B cell (primary cell): ENCODE measurements around the gene EXOC3. TPM values are rescaled to one million over a fixed set of nuclear protein-coding genes. Genes with fewer than 3 reads are reported as not detected.

ENCODE experiments used
- ATAC-seq: fragments of 200-7000 bp; cut with Tn5 transposase; one replicate; pipeline ENCODE4 v1.10.0; 2021; ENCODE audit warnings: low read depth, mild to moderate bottlenecking, moderate number of reproducible peaks, moderate library complexity
- CTCF ChIA-PET: fragments of 350-600 bp; sonication (Branson Sonifier 250); formaldehyde crosslinking; loops from one replicate; lab custom pipeline; 2021; ENCODE audit warnings: antibody characterized with exemption, inconsistent platforms; lab: Charles Lee
- POLR2A ChIA-PET: fragments of 350-600 bp; sonication (Branson Sonifier 250); formaldehyde crosslinking; loops from one replicate; lab custom pipeline; 2021; ENCODE audit warnings: antibody characterized with exemption; lab: Charles Lee
- DNase-seq: peaks from one replicate; pipeline ENCODE4 v3.0.0; 2013
- H2AFZ ChIP-seq: 2 replicates; pipeline ENCODE4 v1.6.1; 2012; ENCODE audit warnings: mild to moderate bottlenecking, low read depth, low read length; ENCODE audit not compliant: insufficient read depth, poor library complexity, severe bottlenecking
- H3K27ac ChIP-seq, 2 donors: 1 replicate in 1 of 2; 2 replicates in 1 of 2; pipeline ENCODE4 v1.5.1; 2012 to 2013; ENCODE audit warnings: low read length in 2 of 2, mild to moderate bottlenecking in 2 of 2, moderate library complexity in 1 of 2
- H3K27me3 ChIP-seq, 4 experiments: fragments of 200-600 bp in 1 of 4; sonication (generic) in 1 of 4; replicated peaks in 1 of 4; 1 replicate in 2 of 4; 2 replicates in 2 of 4; pipeline versions ENCODE4 v1.6.1 to v1.7.0; 2013 to 2016; ENCODE audit warnings: low read length in 3 of 4, mild to moderate bottlenecking in 2 of 4, mixed read lengths in 1 of 4, moderate library complexity in 1 of 4; ENCODE audit not compliant: insufficient read depth in 4 of 4, control insufficient read depth in 3 of 4; ENCODE audit errors: control extremely low read depth in 1 of 4
- H3K36me3 ChIP-seq, 2 experiments: replicated peaks in 1 of 2; 1 replicate in 1 of 2; 2 replicates in 1 of 2; pipeline versions ENCODE4 v1.6.1 to v1.7.1; 2013; ENCODE audit warnings: low read length in 1 of 2; ENCODE audit not compliant: insufficient read depth in 2 of 2, control insufficient read depth in 1 of 2; ENCODE audit errors: control extremely low read depth in 1 of 2, extremely low read depth in 1 of 2
- H3K4me1 ChIP-seq, 2 donors: fragments of 200-600 bp in 1 of 2; sonication (generic) in 1 of 2; 1 replicate in 1 of 2; 2 replicates in 1 of 2; pipeline versions ENCODE4 v1.5.1 to v1.6.1; 2013 to 2017; ENCODE audit warnings: low read length in 2 of 2; ENCODE audit not compliant: control insufficient read depth in 2 of 2, insufficient read depth in 2 of 2
- H3K4me2 ChIP-seq: replicated peaks from 2 replicates; pipeline ENCODE3; 2012; ENCODE audit warnings: mild to moderate bottlenecking, low read depth, low read length; ENCODE audit not compliant: poor library complexity, severe bottlenecking
- H3K4me3 ChIP-seq, 5 experiments: fragments of 200-600 bp in 1 of 5; sonication (generic) in 1 of 5; 1 replicate in 3 of 5; 2 replicates in 2 of 5; pipeline versions ENCODE4 v1.5.1 to v1.7.0; 2011 to 2016; ENCODE audit warnings: low read length in 4 of 5, mild to moderate bottlenecking in 4 of 5, low read depth in 2 of 5, control low read depth in 1 of 5, moderate library complexity in 1 of 5; ENCODE audit not compliant: insufficient read depth in 1 of 5; ENCODE audit errors: control extremely low read depth in 1 of 5, extremely low read depth in 1 of 5
- H3K79me2 ChIP-seq: fragments of 200-600 bp; sonication (generic); one replicate; pipeline ENCODE4 v1.6.0; 2016; ENCODE audit warnings: low read length; ENCODE audit not compliant: control insufficient read depth, insufficient read depth
- H3K9ac ChIP-seq: fragments of 200-600 bp; sonication (generic); 2 replicates; pipeline ENCODE4 v1.6.1; 2017; ENCODE audit warnings: mild to moderate bottlenecking, low read length, moderate library complexity
- H3K9me3 ChIP-seq, 3 donors: one replicate each; pipeline versions ENCODE4 v1.6.1 to v1.7.1; 2013; ENCODE audit warnings: low read length in 2 of 3; ENCODE audit not compliant: control insufficient read depth in 2 of 3, insufficient read depth in 1 of 3; ENCODE audit errors: control extremely low read depth in 1 of 3
- H4K20me1 ChIP-seq: 2 replicates; pipeline ENCODE4 v1.6.0; 2012; ENCODE audit warnings: mild to moderate bottlenecking, low read length; ENCODE audit not compliant: insufficient read depth, control insufficient read depth, poor library complexity, severe bottlenecking
- H3K27ac Mint-ChIP-seq: one replicate; pipeline ENCODE4 v1.8.0; 2021; ENCODE audit warnings: mixed read lengths
- H3K27me3 Mint-ChIP-seq: one replicate; pipeline ENCODE4 v1.8.0; 2021; ENCODE audit warnings: mixed read lengths
- H3K4me1 Mint-ChIP-seq: one replicate; pipeline ENCODE4 v1.8.0; 2021; ENCODE audit warnings: mixed read lengths
- H3K4me3 Mint-ChIP-seq: one replicate; pipeline ENCODE4 v1.8.0; 2021; ENCODE audit warnings: mixed read lengths
- H3K9me3 Mint-ChIP-seq: one replicate; pipeline ENCODE4 v1.8.0; 2022; ENCODE audit warnings: mixed read lengths; ENCODE audit not compliant: insufficient read depth
- CTCF ChIP-seq: fragments of 200-600 bp; IDR thresholded peaks from one replicate; pipeline ENCODE4 v1.8.0; 2022; ENCODE audit warnings: antibody characterized with exemption, mild to moderate bottlenecking
- EZH2 ChIP-seq: IDR thresholded peaks from 2 replicates; pipeline ENCODE4 v1.6.1; 2012; ENCODE audit warnings: borderline replicate concordance, low read depth, mild to moderate bottlenecking, moderate library complexity, low read length; ENCODE audit not compliant: insufficient read depth, poor library complexity, severe bottlenecking
- WGBS: methylation state at CpG from one replicate; pipeline ENCODE4 v1.1.5; 2013; ENCODE audit warnings: missing lambda C conversion rate; ENCODE audit not compliant: insufficient coverage; 5-methylcytosine and 5-hydroxymethylcytosine counted together
- intact Hi-C: fragments of 100-400 bp; cut with micrococcal nuclease; formaldehyde crosslinking; loops from one replicate; pipeline ENCODE4 v1.10.0; 2022
- polyA plus RNA-seq: library from polyadenylated mRNA; depleted of rRNA; stranded (reverse); fragments of >200 nt; gene quantifications from 2 replicates; pipeline ENCODE4 v1.2.3, GENCODE V29; 2012
- total RNA-seq, 2 donors: library from RNA; stranded (reverse); fragments of 120-200 nt in 1 of 2; gene quantifications; 1 replicate in 1 of 2; 2 replicates in 1 of 2; pipeline versions ENCODE4 v1.2.3 to v1.2.4, GENCODE V29; 2013 to 2022

Gene EXOC3
- total and polyA plus RNA-seq, 2 donors (not counting 1 experiment from before 2014, with no cell fraction given): 44.0 to 97.1 TPM

GRCh38 chr5:514673-515072 lies 71.7 kb downstream of the EXOC3 start:
- no peaks in the 10 kb centered on the region for H3K4me1 Mint-ChIP-seq
- intact Hi-C loops: no loop called here
- DNase-seq (no peak), ATAC-seq (no peak)
- peaks cover 3% of the 10 kb centered on the region for H3K9me3 Mint-ChIP-seq
- H3K27me3 Mint-ChIP-seq: peaks cover 51% of the 10 kb centered on the region
- peaks cover 0 to 52% (median 16%) of the 10 kb centered on the region in 4 experiments for H3K27me3 ChIP-seq
- H3K4me3 Mint-ChIP-seq: no peak overlapping the region
- no peaks in the 10 kb centered on the region for H3K4me1 ChIP-seq
- no peaks in the 10 kb centered on the region for H3K36me3 ChIP-seq
- ChIA-PET POLR2A (no interaction called here), CTCF (no interaction called here)
- H3K27ac Mint-ChIP-seq: no peak overlapping the region
- no peaks in the 10 kb centered on the region for H3K79me2 ChIP-seq
- H3K4me2 ChIP-seq: no peak overlapping the region
- no peak overlapping the region for H2AFZ ChIP-seq
- 79% methylated on average over 8 of the region's 8 CpGs for WGBS
- TF ChIP-seq EZH2 (no peak), CTCF (no peak)
- H4K20me1 ChIP-seq: no peaks in the 10 kb centered on the region
- H3K9ac ChIP-seq: no peak overlapping the region
- no peak overlapping the region for H3K4me3 ChIP-seq
- no peak overlapping the region for H3K27ac ChIP-seq
- H3K9me3 ChIP-seq: peaks cover 0 to 17% (median 0%) of the 10 kb centered on the region in 3 donors

DNA sequence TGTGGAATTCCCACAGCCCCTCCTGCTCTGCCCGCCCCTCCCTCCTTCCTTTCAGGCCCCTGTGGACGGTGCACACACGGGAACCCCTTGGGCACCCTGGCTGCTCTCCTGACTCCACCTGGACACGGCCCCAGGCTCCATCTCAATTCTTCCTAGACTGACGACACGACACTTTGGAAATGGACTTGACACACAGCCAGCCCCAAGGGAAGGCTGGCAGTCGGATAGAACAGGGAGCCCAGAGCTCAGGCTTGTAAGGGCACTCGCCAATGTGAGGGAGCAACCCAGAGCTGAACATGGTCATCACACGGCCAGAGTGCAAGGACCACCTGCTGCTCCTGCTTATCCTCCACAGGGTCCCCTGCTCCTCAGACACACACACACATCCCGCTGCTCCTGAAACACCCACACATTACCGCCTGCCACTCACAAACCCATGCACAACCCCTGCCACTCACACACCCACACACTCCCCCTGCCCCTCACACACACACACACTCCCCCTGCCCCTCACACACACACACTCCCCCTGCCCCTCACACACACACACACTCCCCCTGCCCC lies 72.4 kb downstream of the EXOC3 start:
- ChIA-PET CTCF (no interaction called here), POLR2A (no interaction called here)
- Mint-ChIP-seq H3K27ac (no peak overlapping the region), H3K4me1 (no peaks in the 10 kb centered on the region), H3K4me3 (no peak overlapping the region), H3K27me3 (peaks cover 49% of the 10 kb centered on the region), H3K9me3 (peaks cover 3% of the 10 kb centered on the region)
- no peak overlapping the region for H2AFZ ChIP-seq
- no peaks in the 10 kb centered on the region for H4K20me1 ChIP-seq
- H3K9ac ChIP-seq: no peak overlapping the region
- no peaks in the 10 kb centered on the region for H3K4me1 ChIP-seq
- WGBS: 72% methylated on average over 10 of the region's 11 CpGs
- intact Hi-C loops: no loop called here
- H3K79me2 ChIP-seq: no peaks in the 10 kb centered on the region
- H3K4me3 ChIP-seq: no peak overlapping the region
- peaks cover 0 to 58% (median 16%) of the 10 kb centered on the region in 4 experiments for H3K27me3 ChIP-seq
- no peak overlapping the region for H3K4me2 ChIP-seq
- H3K36me3 ChIP-seq: no peaks in the 10 kb centered on the region
- H3K9me3 ChIP-seq: peaks cover 0 to 19% (median 0%) of the 10 kb centered on the region in 3 donors
- no peak for TF ChIP-seq EZH2
- TF ChIP-seq CTCF: no peak
- no peak overlapping the region for H3K27ac ChIP-seq
- ATAC-seq (no peak), DNase-seq (no peak)
